CD4-positive, CD25-positive, alpha-beta regulatory T cell (primary cell): ENCODE data around the gene RNF128. TPM values are rescaled to one million over a fixed set of nuclear protein-coding genes. Genes with fewer than 3 reads are reported as not detected.
"Not testable (repeated sequence)": the region's sequence is repeated elsewhere in the genome, so short reads cannot be mapped to it uniquely, and the experiment has no call there.

Experiments
- ATAC-seq, 2 donors: fragments of 150-1000 bp; cut with Tn5 transposase; one replicate each; pipeline ENCODE4 v1.10.0; 2021; ENCODE audit warnings: low read depth in 2 of 2, moderate number of reproducible peaks in 2 of 2, moderate library complexity in 1 of 2
- DNase-seq, 3 donors: peaks; one replicate each; pipeline versions ENCODE4 v3.0.0 to v3.0.0-alpha.2; 2012 to 2022; ENCODE audit warnings: mixed read lengths in 1 of 3
- H3K27ac ChIP-seq: one replicate; pipeline ENCODE4 v1.7.0; 2013; ENCODE audit warnings: mild to moderate bottlenecking, low read length; ENCODE audit not compliant: insufficient read depth, poor library complexity, severe bottlenecking
- H3K27me3 ChIP-seq: one replicate; pipeline ENCODE4 v1.7.0; 2013; ENCODE audit warnings: low read length; ENCODE audit not compliant: control insufficient read depth, insufficient read depth
- H3K36me3 ChIP-seq: one replicate; pipeline ENCODE4 v1.7.0; 2013; ENCODE audit warnings: mild to moderate bottlenecking, low read length, moderate library complexity; ENCODE audit not compliant: control insufficient read depth, insufficient read depth
- H3K4me1 ChIP-seq: 2 replicates; pipeline ENCODE4 v1.7.0; 2013; ENCODE audit warnings: mild to moderate bottlenecking, low read length; ENCODE audit not compliant: insufficient read depth, control insufficient read depth, poor library complexity, severe bottlenecking
- H3K4me3 ChIP-seq: one replicate; pipeline ENCODE4 v1.7.0; 2013; ENCODE audit warnings: low read depth, mild to moderate bottlenecking, low read length, moderate library complexity
- H3K9me3 ChIP-seq, 2 experiments: 1 replicate in 1 of 2; 2 replicates in 1 of 2; pipeline ENCODE4 v1.7.0; 2013; ENCODE audit warnings: low read length in 2 of 2, mild to moderate bottlenecking in 1 of 2, moderate library complexity in 1 of 2; ENCODE audit not compliant: control insufficient read depth in 2 of 2
- H3K27ac Mint-ChIP-seq, 3 donors: one replicate each; pipeline ENCODE4 v1.8.0; 2020 to 2022; ENCODE audit warnings: mild to moderate bottlenecking in 3 of 3, mixed read lengths in 3 of 3, moderate library complexity in 2 of 3
- H3K27me3 Mint-ChIP-seq: one replicate; pipeline ENCODE4 v1.8.0; 2022; ENCODE audit warnings: mild to moderate bottlenecking, mixed read lengths
- H3K36me3 Mint-ChIP-seq: one replicate; pipeline ENCODE4 v1.8.0; 2020; ENCODE audit warnings: mixed read lengths
- H3K4me1 Mint-ChIP-seq, 4 donors: one replicate each; pipeline ENCODE4 v1.8.0; 2020 to 2022; ENCODE audit warnings: mixed read lengths in 4 of 4, mild to moderate bottlenecking in 1 of 4
- H3K4me3 Mint-ChIP-seq, 4 donors: one replicate each; pipeline ENCODE4 v1.8.0; 2020 to 2022; ENCODE audit warnings: mild to moderate bottlenecking in 4 of 4, mixed read lengths in 4 of 4, moderate library complexity in 3 of 4
- H3K9me3 Mint-ChIP-seq, 7 donors: one replicate each; pipeline ENCODE4 v1.8.0; 2020 to 2022; ENCODE audit warnings: mixed read lengths in 7 of 7, mild to moderate bottlenecking in 3 of 7, moderate library complexity in 2 of 7
- polyA plus RNA-seq, 4 donors: library from polyadenylated mRNA; unstranded; fragments of 300-500 nt; fragmentation: Illumina TruSeq; gene quantifications; one replicate each; pipeline ENCODE4 v1.2.3, GENCODE V29; 2021
- total RNA-seq: library from RNA; stranded (reverse); gene quantifications from one replicate; pipeline ENCODE4 v1.2.3, GENCODE V29; 2022

The RNF128 gene
- total and polyA plus RNA-seq, 5 donors from 2014 or later = not detected

- no peak overlapping the region for H3K4me3 Mint-ChIP-seq
- no peaks in the 10 kb centered on the region for H3K4me1 ChIP-seq
- H3K9me3 ChIP-seq = no peaks in the 10 kb centered on the region
- no peaks in the 10 kb centered on the region for H3K36me3 Mint-ChIP-seq
- no peaks in the 10 kb centered on the region for H3K36me3 ChIP-seq
- no peaks in the 10 kb centered on the region for H3K4me1 Mint-ChIP-seq
- H3K27me3 ChIP-seq = no peaks in the 10 kb centered on the region
- peaks cover 2 to 15% (median 4%) of the 10 kb centered on the region in 7 donors for H3K9me3 Mint-ChIP-seq
- H3K27me3 Mint-ChIP-seq = no peaks in the 10 kb centered on the region
- H3K4me3 ChIP-seq = no peak overlapping the region
- H3K27ac ChIP-seq = no peak overlapping the region
- no peak overlapping the region for H3K27ac Mint-ChIP-seq
- no peak for ATAC-seq
- no peak for DNase-seq
Measured at GRCh38 chrX:106751407-106751806, 24.9 kb downstream of the RNF128 start.

GRCh38 chrX:106752101-106752678 lies 25.7 kb downstream of the RNF128 start:
- ATAC-seq = no peak
- Histone ChIP-seq H3K27me3 (no peaks in the 10 kb centered on the region), H3K36me3 (no peaks in the 10 kb centered on the region), H3K4me1 (no peaks in the 10 kb centered on the region), H3K9me3 (no peaks in the 10 kb centered on the region), H3K4me3 (no peak overlapping the region), H3K27ac (no peak overlapping the region)
- no peaks in the 10 kb centered on the region for H3K4me1 Mint-ChIP-seq
- DNase-seq = no peak
- no peak overlapping the region for H3K4me3 Mint-ChIP-seq
- no peaks in the 10 kb centered on the region for H3K36me3 Mint-ChIP-seq
- peaks cover 2 to 15% (median 4%) of the 10 kb centered on the region in 7 donors for H3K9me3 Mint-ChIP-seq
- H3K27ac Mint-ChIP-seq = no peak overlapping the region
- H3K27me3 Mint-ChIP-seq = no peaks in the 10 kb centered on the region

DNA sequence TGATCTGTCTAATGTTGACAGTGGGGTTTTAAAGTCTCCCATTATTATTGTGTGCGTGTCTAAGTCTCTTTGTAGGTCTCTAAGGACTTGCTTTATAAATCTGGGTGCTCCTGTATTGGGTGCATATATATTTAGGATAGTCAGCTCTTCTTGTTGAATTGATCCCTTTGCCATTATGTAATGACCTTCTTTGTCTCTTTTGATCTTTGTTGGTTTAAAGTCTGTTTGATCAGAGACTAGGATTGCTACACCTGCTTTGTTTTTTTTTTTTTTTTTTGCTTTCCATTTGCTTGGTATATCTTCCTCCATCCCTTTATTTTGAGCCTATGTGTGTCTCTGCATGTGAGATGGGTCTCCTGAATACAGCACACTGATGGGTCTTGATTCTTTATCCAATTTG lies 42.8 kb downstream of the RNF128 start:
- not testable (repeated sequence) for H3K4me3 ChIP-seq, H3K27ac Mint-ChIP-seq, H3K36me3 Mint-ChIP-seq, H3K4me1 Mint-ChIP-seq, H3K27me3 ChIP-seq, H3K4me3 Mint-ChIP-seq, H3K4me1 ChIP-seq, ATAC-seq, H3K9me3 ChIP-seq, H3K36me3 ChIP-seq, H3K27me3 Mint-ChIP-seq, H3K27ac ChIP-seq, DNase-seq, H3K9me3 Mint-ChIP-seq

- Mint-ChIP-seq H3K27me3 (no peaks in the 10 kb centered on the region), H3K27ac (no peak overlapping the region), H3K36me3 (no peaks in the 10 kb centered on the region), H3K4me1 (no peaks in the 10 kb centered on the region), H3K9me3 (peaks cover 0 to 1% (median 0%) of the 10 kb centered on the region in 7 donors), H3K4me3 (no peak overlapping the region)
- ATAC-seq (no peak), DNase-seq (no peak)
- H3K4me1 ChIP-seq = no peaks in the 10 kb centered on the region
- H3K36me3 ChIP-seq = no peaks in the 10 kb centered on the region
- H3K4me3 ChIP-seq = no peak overlapping the region
- H3K27ac ChIP-seq = no peak overlapping the region
- H3K27me3 ChIP-seq = no peaks in the 10 kb centered on the region
- no peaks in the 10 kb centered on the region for H3K9me3 ChIP-seq
Measured at GRCh38 chrX:106774981-106775380, 48.5 kb downstream of the RNF128 start.

GRCh38 chrX:106780264-106780663 lies 53.8 kb downstream of the RNF128 start:
- no peak for DNase-seq
- H3K9me3 Mint-ChIP-seq = no peaks in the 10 kb centered on the region
- H3K4me3 Mint-ChIP-seq = no peak overlapping the region
- no peaks in the 10 kb centered on the region for H3K4me1 Mint-ChIP-seq
- peaks cover 1% of the 10 kb centered on the region for H3K27me3 ChIP-seq
- H3K4me1 ChIP-seq = no peaks in the 10 kb centered on the region
- peaks cover 6% of the 10 kb centered on the region for H3K27me3 Mint-ChIP-seq
- H3K9me3 ChIP-seq = no peaks in the 10 kb centered on the region
- H3K27ac Mint-ChIP-seq = no peak overlapping the region
- H3K36me3 ChIP-seq = no peaks in the 10 kb centered on the region
- no peak overlapping the region for H3K4me3 ChIP-seq
- H3K36me3 Mint-ChIP-seq = no peaks in the 10 kb centered on the region
- no peak overlapping the region for H3K27ac ChIP-seq
- no peak for ATAC-seq

DNA sequence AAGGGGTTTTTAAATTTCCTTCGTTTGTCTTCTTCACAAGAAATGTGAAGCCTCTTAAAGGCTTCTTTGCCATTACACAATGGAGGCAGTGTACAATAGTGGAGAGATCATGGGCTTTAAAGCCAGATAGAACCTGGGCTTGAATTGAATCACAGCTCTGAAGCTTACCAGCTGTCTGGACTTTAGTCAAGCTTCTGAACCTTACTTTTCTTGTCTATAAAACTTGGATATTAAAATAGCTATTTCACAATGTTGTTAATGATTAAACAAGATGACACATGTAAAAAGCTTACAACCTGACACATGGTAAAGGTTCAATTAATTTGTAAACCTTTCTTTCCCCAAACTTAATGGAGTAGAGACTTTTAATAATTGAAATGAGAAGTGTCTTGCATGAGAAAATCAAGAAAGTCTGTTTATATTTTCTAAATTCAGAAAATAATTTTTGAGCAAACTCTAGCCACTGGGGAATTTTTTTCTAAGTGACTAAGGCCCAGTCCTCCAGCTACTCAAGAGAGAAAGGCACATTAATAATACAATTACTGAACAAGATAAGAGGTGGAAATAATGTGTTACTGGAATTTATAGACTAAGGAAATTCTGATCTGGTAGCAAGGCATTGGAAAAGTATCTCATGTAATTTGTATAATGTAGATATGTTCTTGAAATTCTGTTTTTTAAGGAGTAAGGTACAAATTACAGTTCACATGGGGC lies 54.3 kb downstream of the RNF128 start:
- no peaks in the 10 kb centered on the region for H3K4me1 ChIP-seq
- peaks cover 2% of the 10 kb centered on the region for H3K27me3 ChIP-seq
- Mint-ChIP-seq H3K4me1 (no peaks in the 10 kb centered on the region), H3K27me3 (peaks cover 6% of the 10 kb centered on the region), H3K4me3 (no peak overlapping the region), H3K9me3 (no peaks in the 10 kb centered on the region), H3K27ac (no peak overlapping the region), H3K36me3 (no peaks in the 10 kb centered on the region)
- no peaks in the 10 kb centered on the region for H3K9me3 ChIP-seq
- ATAC-seq (no peak), DNase-seq (no peak)
- no peak overlapping the region for H3K4me3 ChIP-seq
- H3K36me3 ChIP-seq = no peaks in the 10 kb centered on the region
- H3K27ac ChIP-seq = no peak overlapping the region

DNA sequence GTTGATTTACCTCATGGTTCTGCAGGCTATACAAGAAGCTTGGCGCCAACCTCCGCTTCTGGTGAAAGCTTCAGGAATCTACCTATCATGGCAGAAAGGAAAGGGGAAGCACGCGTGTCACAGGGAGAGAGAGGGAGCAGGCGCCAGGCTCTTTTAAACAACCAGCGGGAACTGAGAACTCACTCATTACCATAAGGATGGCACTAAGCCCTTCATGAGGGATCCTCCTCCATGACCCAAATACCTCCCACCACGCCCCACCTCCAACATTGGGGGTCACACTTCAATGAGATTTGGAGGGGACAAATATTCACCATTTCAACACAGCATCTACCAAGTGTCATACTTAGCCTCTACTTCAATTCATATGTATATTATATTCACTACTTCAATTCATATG lies 57.2 kb downstream of the RNF128 start:
- Mint-ChIP-seq H3K27ac (no peak overlapping the region), H3K27me3 (peaks cover 6% of the 10 kb centered on the region), H3K36me3 (no peaks in the 10 kb centered on the region), H3K4me3 (no peak overlapping the region), H3K4me1 (no peaks in the 10 kb centered on the region), H3K9me3 (no peaks in the 10 kb centered on the region)
- DNase-seq (no peak), ATAC-seq (no peak)
- Histone ChIP-seq H3K4me3 (no peak overlapping the region), H3K4me1 (no peaks in the 10 kb centered on the region), H3K9me3 (no peaks in the 10 kb centered on the region), H3K27ac (no peak overlapping the region), H3K27me3 (peaks cover 2% of the 10 kb centered on the region), H3K36me3 (no peaks in the 10 kb centered on the region)

GRCh38 chrX:106791495-106791894 lies 65.0 kb downstream of the RNF128 start:
- no peak overlapping the region for H3K27ac ChIP-seq
- no peaks in the 10 kb centered on the region for H3K27me3 Mint-ChIP-seq
- no peak for ATAC-seq
- no peaks in the 10 kb centered on the region for H3K4me1 ChIP-seq
- H3K4me3 Mint-ChIP-seq = no peak overlapping the region
- peak in 1 of 3 donors; percentile 21 for DNase-seq
- H3K4me1 Mint-ChIP-seq = no peaks in the 10 kb centered on the region
- no peaks in the 10 kb centered on the region for H3K9me3 Mint-ChIP-seq
- no peaks in the 10 kb centered on the region for H3K36me3 ChIP-seq
- no peaks in the 10 kb centered on the region for H3K9me3 ChIP-seq
- no peak overlapping the region for H3K27ac Mint-ChIP-seq
- H3K36me3 Mint-ChIP-seq = no peaks in the 10 kb centered on the region
- H3K27me3 ChIP-seq = no peaks in the 10 kb centered on the region
- no peak overlapping the region for H3K4me3 ChIP-seq
